OCI-LY3 (cell line): Measurements from ENCODE around the gene LCN1.

Experiments used
- EZH2phosphoT487 ChIP-seq: fragments of 200-600 bp; shearing (Covaris generic); IDR thresholded peaks from 2 replicates; pipeline ENCODE4 v1.6.1; 2018; ENCODE audit warnings: antibody characterized with exemption, mixed run types, low read depth
- TF ChIP-seq, protein P1 (sequence below): fragments of 200-600, 300-600 bp; sonication (generic); IDR thresholded peaks from 2 replicates; pipeline ENCODE4 v1.5.1; 2014; ENCODE audit warnings: antibody characterized with exemption, low read length, low read depth

DNA sequence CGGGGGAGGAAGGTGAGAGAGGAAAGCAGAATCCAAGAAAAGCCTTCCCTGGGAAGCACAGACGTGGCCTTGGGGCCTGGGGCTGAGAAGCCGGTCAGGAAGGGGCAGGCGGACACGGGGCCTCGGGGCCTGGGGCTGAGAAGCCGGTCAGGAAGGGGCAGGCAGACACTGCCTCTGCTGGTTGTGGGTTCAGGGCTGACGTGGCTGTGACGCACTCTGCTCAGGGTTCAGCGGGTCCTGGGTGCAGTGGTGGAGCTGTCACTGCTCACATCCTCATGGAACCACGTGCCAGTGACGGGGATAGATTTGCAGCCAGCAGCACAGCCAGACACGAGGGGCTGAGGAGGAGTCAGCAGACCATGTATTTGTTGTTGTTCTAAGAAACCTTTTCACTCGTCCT, 53.1 kb downstream of the LCN1 start:
- TF ChIP-seq, protein P1, sequence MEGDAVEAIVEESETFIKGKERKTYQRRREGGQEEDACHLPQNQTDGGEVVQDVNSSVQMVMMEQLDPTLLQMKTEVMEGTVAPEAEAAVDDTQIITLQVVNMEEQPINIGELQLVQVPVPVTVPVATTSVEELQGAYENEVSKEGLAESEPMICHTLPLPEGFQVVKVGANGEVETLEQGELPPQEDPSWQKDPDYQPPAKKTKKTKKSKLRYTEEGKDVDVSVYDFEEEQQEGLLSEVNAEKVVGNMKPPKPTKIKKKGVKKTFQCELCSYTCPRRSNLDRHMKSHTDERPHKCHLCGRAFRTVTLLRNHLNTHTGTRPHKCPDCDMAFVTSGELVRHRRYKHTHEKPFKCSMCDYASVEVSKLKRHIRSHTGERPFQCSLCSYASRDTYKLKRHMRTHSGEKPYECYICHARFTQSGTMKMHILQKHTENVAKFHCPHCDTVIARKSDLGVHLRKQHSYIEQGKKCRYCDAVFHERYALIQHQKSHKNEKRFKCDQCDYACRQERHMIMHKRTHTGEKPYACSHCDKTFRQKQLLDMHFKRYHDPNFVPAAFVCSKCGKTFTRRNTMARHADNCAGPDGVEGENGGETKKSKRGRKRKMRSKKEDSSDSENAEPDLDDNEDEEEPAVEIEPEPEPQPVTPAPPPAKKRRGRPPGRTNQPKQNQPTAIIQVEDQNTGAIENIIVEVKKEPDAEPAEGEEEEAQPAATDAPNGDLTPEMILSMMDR, result no peak
- no peak for TF ChIP-seq EZH2phosphoT487
